OCI-LY3 (cell line): Measurements from ENCODE around the gene WDR5.
"Not testable (repeated sequence)": the region's sequence is repeated elsewhere in the genome, so short reads cannot be mapped to it uniquely, and the experiment has no call there.

Source experiments
- H2AFZ ChIP-seq: fragments of 200-600, 300-600 bp; shearing (Covaris generic); 2 replicates; pipeline ENCODE4 v1.6.0; 2014; ENCODE audit warnings: antibody characterized with exemption, low read depth, low read length
- H3K27ac ChIP-seq: fragments of 200-600, 300-600 bp; sonication (generic); 2 replicates; pipeline ENCODE4 v1.5.1; 2014; ENCODE audit warnings: mild to moderate bottlenecking, low read length, moderate library complexity, mixed read lengths
- H3K27me3 ChIP-seq: fragments of 200-600, 300-600 bp; sonication (generic); 2 replicates; pipeline ENCODE4 v1.6.1; 2014; ENCODE audit warnings: low read depth, low read length, mixed read lengths
- H3K36me3 ChIP-seq: fragments of 200-600, 300-600 bp; sonication (generic); replicated peaks from 2 replicates; pipeline ENCODE3; 2014; ENCODE audit warnings: low read depth, low read length, mixed read lengths
- H3K4me1 ChIP-seq: fragments of 300-600, 200-600 bp; sonication (generic); 2 replicates; pipeline ENCODE4 v1.6.1; 2014; ENCODE audit warnings: low read length, mixed read lengths
- H3K4me2 ChIP-seq: fragments of 200-600, 300-600 bp; sonication (generic); 2 replicates; pipeline ENCODE4 v1.6.1; 2014; ENCODE audit warnings: low read length, mixed read lengths
- H3K4me3 ChIP-seq: fragments of 300-600, 200-600 bp; sonication (generic); 2 replicates; pipeline ENCODE4 v1.5.1; 2014; ENCODE audit warnings: antibody characterized with exemption, mild to moderate bottlenecking, low read length, moderate library complexity
- H3K79me2 ChIP-seq: fragments of 300-600, 200-600 bp; shearing (Covaris generic); 2 replicates; pipeline ENCODE4 v1.6.1; 2014; ENCODE audit warnings: mild to moderate bottlenecking, low read length, mixed read lengths
- H3K9ac ChIP-seq: fragments of 300-600, 200-600 bp; shearing (Covaris generic); 2 replicates; pipeline ENCODE4 v1.6.0; 2014; ENCODE audit warnings: mild to moderate bottlenecking, low read length, moderate library complexity
- H3K9me3 ChIP-seq: fragments of 200-600, 300-600 bp; shearing (Covaris generic); 2 replicates; pipeline ENCODE4 v1.6.1; 2014; ENCODE audit warnings: low read length, mixed read lengths; ENCODE audit not compliant: insufficient read depth
- H4K20me1 ChIP-seq: fragments of 200-600, 300-600 bp; sonication (generic); 2 replicates; pipeline ENCODE4 v1.6.1; 2016; ENCODE audit warnings: low read length, mixed read lengths; ENCODE audit not compliant: insufficient read depth
- EZH2phosphoT487 ChIP-seq: fragments of 200-600 bp; shearing (Covaris generic); IDR thresholded peaks from 2 replicates; pipeline ENCODE4 v1.6.1; 2018; ENCODE audit warnings: antibody characterized with exemption, mixed run types, low read depth
- TF ChIP-seq, protein P1 (sequence below): fragments of 200-600, 300-600 bp; sonication (generic); IDR thresholded peaks from 2 replicates; pipeline ENCODE4 v1.5.1; 2014; ENCODE audit warnings: antibody characterized with exemption, low read length, low read depth

The WDR5 gene

DNA sequence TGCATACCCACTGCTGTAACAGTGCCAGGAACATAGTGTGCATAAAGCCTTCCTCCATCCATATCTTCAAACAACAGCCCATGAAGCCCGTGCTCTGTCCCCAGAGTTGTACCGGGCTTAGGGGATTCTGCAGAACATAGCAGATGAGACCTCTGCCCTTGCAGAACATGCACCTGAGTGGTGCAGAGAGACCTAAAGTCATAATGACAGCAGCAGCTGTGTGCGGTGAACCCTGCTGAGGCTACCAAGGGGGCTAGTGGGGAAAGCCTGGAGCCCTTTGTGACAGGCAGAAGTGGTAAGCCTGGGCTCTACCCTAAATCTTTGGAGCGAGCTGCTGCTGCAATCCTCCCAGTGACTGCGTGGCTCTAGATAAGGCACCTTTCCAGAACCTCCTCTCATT, 35.8 kb upstream of the WDR5 start:
- no peak overlapping the region for H3K4me3 ChIP-seq
- no peak overlapping the region for H2AFZ ChIP-seq
- H3K79me2 ChIP-seq: no peaks in the 10 kb centered on the region
- peaks cover 11% of the 10 kb centered on the region for H3K27me3 ChIP-seq
- no peaks in the 10 kb centered on the region for H3K9me3 ChIP-seq
- no peak overlapping the region for H3K9ac ChIP-seq
- H3K36me3 ChIP-seq: no peaks in the 10 kb centered on the region
- no peaks in the 10 kb centered on the region for H4K20me1 ChIP-seq
- H3K27ac ChIP-seq: no peak overlapping the region
- peaks cover 5% of the 10 kb centered on the region; the same call in 1 of the 2 replicates for H3K4me1 ChIP-seq
- H3K4me2 ChIP-seq: no peak overlapping the region
- TF ChIP-seq EZH2phosphoT487: no peak
- TF ChIP-seq, protein P1, sequence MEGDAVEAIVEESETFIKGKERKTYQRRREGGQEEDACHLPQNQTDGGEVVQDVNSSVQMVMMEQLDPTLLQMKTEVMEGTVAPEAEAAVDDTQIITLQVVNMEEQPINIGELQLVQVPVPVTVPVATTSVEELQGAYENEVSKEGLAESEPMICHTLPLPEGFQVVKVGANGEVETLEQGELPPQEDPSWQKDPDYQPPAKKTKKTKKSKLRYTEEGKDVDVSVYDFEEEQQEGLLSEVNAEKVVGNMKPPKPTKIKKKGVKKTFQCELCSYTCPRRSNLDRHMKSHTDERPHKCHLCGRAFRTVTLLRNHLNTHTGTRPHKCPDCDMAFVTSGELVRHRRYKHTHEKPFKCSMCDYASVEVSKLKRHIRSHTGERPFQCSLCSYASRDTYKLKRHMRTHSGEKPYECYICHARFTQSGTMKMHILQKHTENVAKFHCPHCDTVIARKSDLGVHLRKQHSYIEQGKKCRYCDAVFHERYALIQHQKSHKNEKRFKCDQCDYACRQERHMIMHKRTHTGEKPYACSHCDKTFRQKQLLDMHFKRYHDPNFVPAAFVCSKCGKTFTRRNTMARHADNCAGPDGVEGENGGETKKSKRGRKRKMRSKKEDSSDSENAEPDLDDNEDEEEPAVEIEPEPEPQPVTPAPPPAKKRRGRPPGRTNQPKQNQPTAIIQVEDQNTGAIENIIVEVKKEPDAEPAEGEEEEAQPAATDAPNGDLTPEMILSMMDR: no peak

DNA sequence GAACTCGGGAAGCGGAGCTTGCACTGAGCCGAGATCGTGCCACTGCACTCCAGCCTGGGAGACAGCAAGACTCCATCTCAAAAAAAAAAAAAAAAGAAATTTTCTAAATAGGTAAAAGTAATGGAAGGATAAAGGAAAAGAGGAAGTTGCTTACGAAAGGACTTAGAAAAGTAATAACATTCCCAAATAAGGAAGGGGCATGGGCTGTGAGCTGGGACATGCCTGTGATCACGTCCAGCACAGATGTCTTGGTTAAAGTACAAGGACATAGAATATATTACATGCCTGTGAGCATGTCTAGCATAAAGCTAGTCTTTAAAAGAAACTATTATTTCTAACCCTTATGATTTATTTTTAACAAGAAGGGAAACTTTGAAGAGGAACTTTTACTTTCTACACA, 34.7 kb upstream of the WDR5 start:
- not testable (repeated sequence) for H3K27ac ChIP-seq, H2AFZ ChIP-seq, H3K4me2 ChIP-seq

DNA sequence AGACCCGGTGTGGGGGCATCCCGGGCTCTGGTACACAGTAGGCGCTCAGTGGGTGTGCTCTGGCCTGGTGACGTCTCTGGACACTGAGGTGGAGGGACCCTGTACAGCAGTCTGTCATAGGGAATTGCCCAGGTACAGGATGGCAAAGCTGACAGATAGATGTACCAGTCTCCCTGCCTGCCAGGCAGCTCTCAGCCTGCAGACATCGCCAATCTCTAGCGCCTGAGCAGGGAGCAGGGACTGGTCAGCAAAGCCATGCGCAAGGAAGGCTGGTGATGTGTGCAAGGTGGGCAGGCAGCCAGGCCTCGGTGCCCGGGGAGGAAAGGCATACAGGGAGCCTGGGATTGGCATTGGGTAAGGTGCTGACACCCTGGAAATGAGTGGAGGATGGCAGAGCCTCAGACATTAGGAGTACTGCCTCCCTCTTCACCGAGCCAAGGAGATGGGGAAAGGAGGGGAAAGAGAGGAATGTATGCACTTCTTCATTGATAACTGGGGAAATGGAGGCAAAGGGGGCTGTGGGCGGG, 34.2 kb upstream of the WDR5 start:
- Histone ChIP-seq H3K4me1 (peaks cover 5% of the 10 kb centered on the region; the same call in 1 of the 2 replicates), H3K27me3 (peaks cover 7% of the 10 kb centered on the region)

More for the DNA sequence above, 34.7 kb upstream of the WDR5 start:
- not testable (repeated sequence) for H3K4me3 ChIP-seq, H3K9ac ChIP-seq, H4K20me1 ChIP-seq, H3K9me3 ChIP-seq, H3K79me2 ChIP-seq, H3K36me3 ChIP-seq, H3K4me1 ChIP-seq
- H3K27me3 ChIP-seq: peaks cover 11% of the 10 kb centered on the region

DNA sequence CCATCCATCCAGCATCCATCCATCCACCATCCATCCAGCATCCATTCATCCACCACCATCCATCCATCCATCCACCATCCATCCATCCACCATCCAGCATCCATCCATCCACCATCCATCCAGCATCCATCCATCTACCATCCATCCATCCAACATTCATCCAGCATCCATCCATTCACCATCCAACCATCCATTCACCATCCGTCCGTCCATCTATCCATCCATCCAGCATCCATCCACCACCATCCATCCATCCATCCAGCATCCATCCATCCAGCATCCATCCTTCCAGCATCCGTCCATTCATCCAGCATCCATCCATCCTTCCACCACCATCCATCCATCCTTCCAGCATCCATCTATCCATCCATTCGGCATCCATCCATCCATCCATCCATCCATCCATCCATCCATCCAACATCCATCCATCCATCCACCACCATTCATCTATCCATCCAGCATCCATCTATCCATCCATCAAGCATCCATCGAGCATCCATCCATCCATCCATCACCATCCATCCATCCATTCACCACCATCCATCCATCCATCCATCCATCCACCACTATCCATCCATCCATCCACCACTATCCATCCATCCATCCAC, 32.4 kb upstream of the WDR5 start:
- Histone ChIP-seq H3K4me3 (no peak overlapping the region), H3K36me3 (no peaks in the 10 kb centered on the region), H3K9me3 (no peaks in the 10 kb centered on the region), H4K20me1 (no peaks in the 10 kb centered on the region), H2AFZ (no peak overlapping the region), H3K79me2 (no peaks in the 10 kb centered on the region), H3K4me2 (no peak overlapping the region), H3K27ac (no peak overlapping the region), H3K9ac (no peak overlapping the region), H3K4me1 (peaks cover 5% of the 10 kb centered on the region; the same call in 1 of the 2 replicates), H3K27me3 (peaks cover 7% of the 10 kb centered on the region)
- TF ChIP-seq, protein P1: no peak
- no peak for TF ChIP-seq EZH2phosphoT487

More for the DNA sequence above, 34.2 kb upstream of the WDR5 start:
- Histone ChIP-seq H3K27ac (no peak overlapping the region), H3K36me3 (no peaks in the 10 kb centered on the region), H3K9me3 (no peaks in the 10 kb centered on the region), H3K9ac (no peak overlapping the region), H3K4me2 (no peak overlapping the region), H3K79me2 (no peaks in the 10 kb centered on the region), H3K4me3 (no peak overlapping the region), H2AFZ (no peak overlapping the region), H4K20me1 (no peaks in the 10 kb centered on the region)
- TF ChIP-seq EZH2phosphoT487: no peak
- TF ChIP-seq, protein P1: no peak
